ENCODE data around the gene C3orf22.

Gene C3orf22

GRCh38 chr3:126549861-126550487, 8.8 kb downstream of the C3orf22 start:
- TF ChIP-seq FOXP2 (optimal IDR thresholded peaks at IDR 0.05; ENCODE audit: borderline replicate concordance, extremely low read depth, extremely low read length, insufficient read depth) (no peak), TAF1 (IDR thresholded peaks at IDR 0.05; ENCODE audit: borderline replicate concordance, insufficient read depth, low read length) (no peak), SIN3A (IDR thresholded peaks at IDR 0.05; ENCODE audit: borderline replicate concordance, insufficient read depth, low read length) (no peak), REST (IDR thresholded peaks at IDR 0.05; ENCODE audit: insufficient read depth in 1 of 2, low read depth in 2 of 2, low read length in 2 of 2) (no peak), POLR2AphosphoS5 (IDR thresholded peaks at IDR 0.05; ENCODE audit: low read depth, low read length) (no peak)

GRCh38 chr3:126548556-126549466, 9.9 kb downstream of the C3orf22 start:
- TF ChIP-seq TAF1 (IDR thresholded peaks at IDR 0.05; ENCODE audit: borderline replicate concordance, insufficient read depth, low read length) (no peak), REST (IDR thresholded peaks at IDR 0.05; ENCODE audit: insufficient read depth in 1 of 2, low read depth in 2 of 2, low read length in 2 of 2) (no peak), SIN3A (IDR thresholded peaks at IDR 0.05; ENCODE audit: borderline replicate concordance, insufficient read depth, low read length) (no peak), POLR2AphosphoS5 (IDR thresholded peaks at IDR 0.05; ENCODE audit: low read depth, low read length) (no peak)

GRCh38 chr3:126547721-126548120, 11.0 kb downstream of the C3orf22 start:
- TF ChIP-seq REST (IDR thresholded peaks at IDR 0.05; ENCODE audit: insufficient read depth in 1 of 2, low read depth in 2 of 2, low read length in 2 of 2) (no peak), POLR2AphosphoS5 (IDR thresholded peaks at IDR 0.05; ENCODE audit: low read depth, low read length) (no peak), SIN3A (IDR thresholded peaks at IDR 0.05; ENCODE audit: borderline replicate concordance, insufficient read depth, low read length) (no peak), FOXP2 (optimal IDR thresholded peaks at IDR 0.05; ENCODE audit: borderline replicate concordance, extremely low read depth, extremely low read length, insufficient read depth) (no peak)

GRCh38 chr3:126546549-126547239, 12.0 kb downstream of the C3orf22 start:
- TF ChIP-seq TAF1 (IDR thresholded peaks at IDR 0.05; ENCODE audit: borderline replicate concordance, insufficient read depth, low read length) (no peak), SIN3A (IDR thresholded peaks at IDR 0.05; ENCODE audit: borderline replicate concordance, insufficient read depth, low read length) (no peak), REST (IDR thresholded peaks at IDR 0.05; ENCODE audit: insufficient read depth in 1 of 2, low read depth in 2 of 2, low read length in 2 of 2) (no peak), FOXP2 (optimal IDR thresholded peaks at IDR 0.05; ENCODE audit: borderline replicate concordance, extremely low read depth, extremely low read length, insufficient read depth) (no peak), POLR2AphosphoS5 (IDR thresholded peaks at IDR 0.05; ENCODE audit: low read depth, low read length) (no peak)
